ENCODE measurements around the gene FOXR1.

The FOXR1 gene, protein sequence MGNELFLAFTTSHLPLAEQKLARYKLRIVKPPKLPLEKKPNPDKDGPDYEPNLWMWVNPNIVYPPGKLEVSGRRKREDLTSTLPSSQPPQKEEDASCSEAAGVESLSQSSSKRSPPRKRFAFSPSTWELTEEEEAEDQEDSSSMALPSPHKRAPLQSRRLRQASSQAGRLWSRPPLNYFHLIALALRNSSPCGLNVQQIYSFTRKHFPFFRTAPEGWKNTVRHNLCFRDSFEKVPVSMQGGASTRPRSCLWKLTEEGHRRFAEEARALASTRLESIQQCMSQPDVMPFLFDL

DNA sequence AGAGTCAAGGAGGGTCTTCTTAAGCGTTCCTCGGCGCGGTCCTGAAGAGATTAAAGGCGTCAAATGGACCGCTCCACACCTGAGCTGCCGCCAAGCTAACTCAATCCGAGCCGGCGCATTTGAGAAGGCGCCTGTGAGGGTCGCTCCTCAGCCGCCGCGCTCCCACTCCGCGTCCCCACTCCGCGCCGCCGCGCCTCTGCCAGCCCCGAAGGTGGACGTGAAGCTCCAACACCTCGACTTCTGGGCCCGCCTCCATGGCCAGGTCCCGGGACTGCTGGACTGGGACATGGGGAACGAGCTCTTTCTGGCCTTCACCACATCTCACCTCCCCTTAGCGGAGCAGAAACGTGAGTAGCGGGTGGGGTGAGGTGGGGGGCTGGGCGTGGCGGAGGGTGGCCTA is at the start of gene FOXR1:
Gene FOXR1, plus strand, starts transcription at position 116 of the 400 bp plus-strand sequence. Its CDS starts 171 bp downstream, at position 287.
- Histone ChIP-seq H3K27me3 (ENCODE audit: insufficient read depth, low read length) (no peaks in the 10 kb centered on the region; the same call in 1 of the 2 replicates), H3K79me2 (ENCODE audit: insufficient read depth, low read length) (no peaks in the 10 kb centered on the region), H3F3A (ENCODE audit: insufficient read depth, low read length) (no peaks in the 10 kb centered on the region), H3K9me2 (ENCODE audit: low read depth, low read length) (no peaks in the 10 kb centered on the region), H2AFZ (ENCODE audit: low read length) (no peak within 1 kb of the TSS), H4K20me1 (ENCODE audit: insufficient read depth, low read length) (no peaks in the 10 kb centered on the region), H3K9ac (ENCODE audit: low read length) (no peak within 1 kb of the TSS), H3K4me2 (ENCODE audit: low read length) (no peak within 1 kb of the TSS), H3K4me1 (ENCODE audit: insufficient read depth, low read length, severe bottlenecking) (no peaks in the 10 kb centered on the region), H3K36me3 (ENCODE audit: insufficient read depth, low read length) (no peaks in the 10 kb centered on the region), H3K4me3 (ENCODE audit: low read depth, low read length, poor library complexity, severe bottlenecking) (no peak within 1 kb of the TSS), H3K27ac (ENCODE audit: low read depth, low read length, poor library complexity, severe bottlenecking) (no peak within 1 kb of the TSS), H3K9me3 (ENCODE audit: low read length) (no peaks in the 10 kb centered on the region)
- TF ChIP-seq, protein P1, sequence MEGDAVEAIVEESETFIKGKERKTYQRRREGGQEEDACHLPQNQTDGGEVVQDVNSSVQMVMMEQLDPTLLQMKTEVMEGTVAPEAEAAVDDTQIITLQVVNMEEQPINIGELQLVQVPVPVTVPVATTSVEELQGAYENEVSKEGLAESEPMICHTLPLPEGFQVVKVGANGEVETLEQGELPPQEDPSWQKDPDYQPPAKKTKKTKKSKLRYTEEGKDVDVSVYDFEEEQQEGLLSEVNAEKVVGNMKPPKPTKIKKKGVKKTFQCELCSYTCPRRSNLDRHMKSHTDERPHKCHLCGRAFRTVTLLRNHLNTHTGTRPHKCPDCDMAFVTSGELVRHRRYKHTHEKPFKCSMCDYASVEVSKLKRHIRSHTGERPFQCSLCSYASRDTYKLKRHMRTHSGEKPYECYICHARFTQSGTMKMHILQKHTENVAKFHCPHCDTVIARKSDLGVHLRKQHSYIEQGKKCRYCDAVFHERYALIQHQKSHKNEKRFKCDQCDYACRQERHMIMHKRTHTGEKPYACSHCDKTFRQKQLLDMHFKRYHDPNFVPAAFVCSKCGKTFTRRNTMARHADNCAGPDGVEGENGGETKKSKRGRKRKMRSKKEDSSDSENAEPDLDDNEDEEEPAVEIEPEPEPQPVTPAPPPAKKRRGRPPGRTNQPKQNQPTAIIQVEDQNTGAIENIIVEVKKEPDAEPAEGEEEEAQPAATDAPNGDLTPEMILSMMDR (IDR thresholded peaks at IDR 0.05; ENCODE audit: low read length): no peak
- no peak for TF ChIP-seq EZH2 (IDR thresholded peaks at IDR 0.05; ENCODE audit: borderline replicate concordance, low read length)

- H4K20me1 ChIP-seq (ENCODE audit: insufficient read depth, low read length): no peaks in the 10 kb centered on the region
- H3K4me3 ChIP-seq (ENCODE audit: low read depth, low read length, poor library complexity, severe bottlenecking): no peak overlapping the region
Observed at GRCh38 chr11:118921929-118922744, 49.4 kb upstream of the FOXR1 start.

DNA sequence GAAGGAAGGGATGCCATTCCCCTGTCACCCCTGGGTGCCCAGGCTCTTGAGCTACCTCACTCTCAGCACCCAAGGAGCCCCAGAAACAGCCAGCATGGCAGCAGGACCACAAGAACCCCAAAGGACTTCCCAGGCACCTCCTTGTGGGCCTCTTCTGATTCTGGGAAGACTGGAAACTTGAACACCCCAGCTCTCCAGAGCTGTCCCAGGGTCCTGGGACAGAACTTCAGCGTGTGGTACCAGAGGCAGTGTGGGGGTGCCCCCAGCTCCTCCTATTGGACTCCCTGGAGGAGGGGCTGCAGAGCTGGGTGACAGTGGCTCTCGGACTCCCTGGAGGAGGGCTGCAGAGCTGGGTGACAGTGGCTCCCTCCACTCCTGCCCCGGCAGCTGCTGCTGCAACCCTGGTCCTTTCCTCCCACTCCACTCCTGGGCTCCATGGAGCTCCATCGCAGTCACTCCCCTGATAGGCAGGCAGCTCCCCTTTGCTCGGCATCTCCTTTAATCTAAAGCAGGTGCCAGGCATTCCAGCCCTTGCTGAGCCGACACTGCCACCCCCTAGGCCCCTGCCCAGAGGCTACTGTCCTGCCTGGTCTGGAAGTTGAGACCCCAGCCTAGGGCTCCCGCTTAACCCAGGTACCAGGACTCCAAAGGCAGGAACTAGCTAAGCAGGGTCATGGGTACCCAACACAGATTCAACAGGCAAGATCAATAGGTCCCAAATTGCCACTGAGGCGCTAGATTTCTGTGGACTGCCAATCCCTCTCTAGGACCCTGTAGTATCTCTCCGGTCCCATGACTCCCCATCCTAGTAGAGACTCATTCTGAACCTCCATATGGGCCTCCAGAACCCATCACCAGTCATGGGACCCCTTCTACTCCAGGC is 48.6 kb upstream of the FOXR1 start:
- no peak overlapping the region for H3K4me2 ChIP-seq (ENCODE audit: low read length)

More at GRCh38 chr11:118921929-118922744, 49.4 kb upstream of the FOXR1 start:
- TF ChIP-seq, protein P1 (IDR thresholded peaks at IDR 0.05; ENCODE audit: low read length): no peak
- TF ChIP-seq EZH2 (IDR thresholded peaks at IDR 0.05; ENCODE audit: borderline replicate concordance, low read length): no peak
- H3K4me2 ChIP-seq (ENCODE audit: low read length): no peak overlapping the region
- H3K9me3 ChIP-seq (ENCODE audit: low read length): no peaks in the 10 kb centered on the region
- H3K9me2 ChIP-seq (ENCODE audit: low read depth, low read length): no peaks in the 10 kb centered on the region
- no peak overlapping the region for H3K27ac ChIP-seq (ENCODE audit: low read depth, low read length, poor library complexity, severe bottlenecking)
- no peak overlapping the region for H3K9ac ChIP-seq (ENCODE audit: low read length)
- H3K27me3 ChIP-seq (ENCODE audit: insufficient read depth, low read length): no peaks in the 10 kb centered on the region
- H3K36me3 ChIP-seq (ENCODE audit: insufficient read depth, low read length): no peaks in the 10 kb centered on the region
- H3K4me1 ChIP-seq (ENCODE audit: insufficient read depth, low read length, severe bottlenecking): peaks cover 28% of the 10 kb centered on the region
- H3K79me2 ChIP-seq (ENCODE audit: insufficient read depth, low read length): no peaks in the 10 kb centered on the region
- H3F3A ChIP-seq (ENCODE audit: insufficient read depth, low read length): no peaks in the 10 kb centered on the region
- no peak overlapping the region for H2AFZ ChIP-seq (ENCODE audit: low read length)

More for the DNA sequence above, 48.6 kb upstream of the FOXR1 start:
- H3K79me2 ChIP-seq (ENCODE audit: insufficient read depth, low read length): no peaks in the 10 kb centered on the region
- no peaks in the 10 kb centered on the region for H4K20me1 ChIP-seq (ENCODE audit: insufficient read depth, low read length)
- H3K27ac ChIP-seq (ENCODE audit: low read depth, low read length, poor library complexity, severe bottlenecking): no peak overlapping the region
- peaks cover 28% of the 10 kb centered on the region for H3K4me1 ChIP-seq (ENCODE audit: insufficient read depth, low read length, severe bottlenecking)
- no peaks in the 10 kb centered on the region for H3K36me3 ChIP-seq (ENCODE audit: insufficient read depth, low read length)
- TF ChIP-seq EZH2 (IDR thresholded peaks at IDR 0.05; ENCODE audit: borderline replicate concordance, low read length): no peak
- TF ChIP-seq, protein P1 (IDR thresholded peaks at IDR 0.05; ENCODE audit: low read length): no peak
- no peaks in the 10 kb centered on the region for H3K9me3 ChIP-seq (ENCODE audit: low read length)
- no peaks in the 10 kb centered on the region for H3F3A ChIP-seq (ENCODE audit: insufficient read depth, low read length)
- H3K4me3 ChIP-seq (ENCODE audit: low read depth, low read length, poor library complexity, severe bottlenecking): no peak overlapping the region
- H3K27me3 ChIP-seq (ENCODE audit: insufficient read depth, low read length): no peaks in the 10 kb centered on the region
- no peak overlapping the region for H2AFZ ChIP-seq (ENCODE audit: low read length)
- H3K9ac ChIP-seq (ENCODE audit: low read length): no peak overlapping the region
- H3K9me2 ChIP-seq (ENCODE audit: low read depth, low read length): no peaks in the 10 kb centered on the region
